ENCODE measurements around the gene ADAMTS12. TPM values are rescaled to one million over a fixed set of nuclear protein-coding genes. Genes with fewer than 3 reads are reported as not detected.

The ADAMTS12 gene
- total RNA-seq, 2 donors from 2014 or later: 0.42 to 1.1 TPM

- Histone ChIP-seq H3K4me3 (no peak overlapping the region), H3K27ac (no peak overlapping the region), H3K9me3 (no peaks in the 10 kb centered on the region), H3K27me3 (no peaks in the 10 kb centered on the region), H3K4me1 (no peaks in the 10 kb centered on the region), H3K36me3 (no peaks in the 10 kb centered on the region), H3K9ac (ENCODE audit: low read depth in 2 of 2, low read length in 2 of 2) (no peak overlapping the region)
- TF ChIP-seq, protein P1, sequence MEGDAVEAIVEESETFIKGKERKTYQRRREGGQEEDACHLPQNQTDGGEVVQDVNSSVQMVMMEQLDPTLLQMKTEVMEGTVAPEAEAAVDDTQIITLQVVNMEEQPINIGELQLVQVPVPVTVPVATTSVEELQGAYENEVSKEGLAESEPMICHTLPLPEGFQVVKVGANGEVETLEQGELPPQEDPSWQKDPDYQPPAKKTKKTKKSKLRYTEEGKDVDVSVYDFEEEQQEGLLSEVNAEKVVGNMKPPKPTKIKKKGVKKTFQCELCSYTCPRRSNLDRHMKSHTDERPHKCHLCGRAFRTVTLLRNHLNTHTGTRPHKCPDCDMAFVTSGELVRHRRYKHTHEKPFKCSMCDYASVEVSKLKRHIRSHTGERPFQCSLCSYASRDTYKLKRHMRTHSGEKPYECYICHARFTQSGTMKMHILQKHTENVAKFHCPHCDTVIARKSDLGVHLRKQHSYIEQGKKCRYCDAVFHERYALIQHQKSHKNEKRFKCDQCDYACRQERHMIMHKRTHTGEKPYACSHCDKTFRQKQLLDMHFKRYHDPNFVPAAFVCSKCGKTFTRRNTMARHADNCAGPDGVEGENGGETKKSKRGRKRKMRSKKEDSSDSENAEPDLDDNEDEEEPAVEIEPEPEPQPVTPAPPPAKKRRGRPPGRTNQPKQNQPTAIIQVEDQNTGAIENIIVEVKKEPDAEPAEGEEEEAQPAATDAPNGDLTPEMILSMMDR (IDR thresholded peaks at IDR 0.05): no peak
- intact Hi-C loops (cut with DNase I): no loop called here
- DNase-seq: no peak
Observed at GRCh38 chr5:33794550-33795181, 97.1 kb downstream of the ADAMTS12 start.

GRCh38 chr5:33793836-33794549, 97.8 kb downstream of the ADAMTS12 start:
- TF ChIP-seq, protein P1 (IDR thresholded peaks at IDR 0.05): no peak
- no peak overlapping the region for H3K4me3 ChIP-seq
- H3K9ac ChIP-seq (ENCODE audit: low read depth in 2 of 2, low read length in 2 of 2): no peak overlapping the region
- no peaks in the 10 kb centered on the region for H3K27me3 ChIP-seq
- no peaks in the 10 kb centered on the region for H3K9me3 ChIP-seq
- no peak for DNase-seq
- H3K27ac ChIP-seq: no peak overlapping the region
- intact Hi-C loops (cut with DNase I): no loop called here
- no peaks in the 10 kb centered on the region for H3K4me1 ChIP-seq
- H3K36me3 ChIP-seq: no peaks in the 10 kb centered on the region

DNA sequence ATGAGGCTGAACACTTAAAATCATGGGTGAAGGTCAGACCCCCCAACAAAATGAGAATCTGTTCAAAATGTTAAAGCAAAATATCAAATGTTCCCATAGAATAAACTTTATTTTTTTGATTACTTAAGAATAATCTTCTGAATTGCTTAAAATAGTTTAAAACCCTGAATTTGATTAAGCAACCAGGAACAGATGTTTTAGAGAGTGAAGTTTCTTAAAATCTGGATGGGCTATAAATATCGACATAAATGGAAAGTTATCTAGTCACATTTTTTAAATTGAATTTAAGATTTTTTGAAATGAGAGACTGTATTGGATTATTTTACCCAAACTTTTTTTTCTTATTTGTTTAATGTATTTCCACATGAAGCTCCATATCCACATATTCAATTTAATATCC, 98.5 kb downstream of the ADAMTS12 start:
- H3K27me3 ChIP-seq: no peaks in the 10 kb centered on the region
- no peak overlapping the region for H3K4me3 ChIP-seq
- H3K36me3 ChIP-seq: no peaks in the 10 kb centered on the region
- no peak overlapping the region for H3K9ac ChIP-seq (ENCODE audit: low read depth in 2 of 2, low read length in 2 of 2)
- no peak for DNase-seq
- H3K27ac ChIP-seq: no peak overlapping the region
- no peaks in the 10 kb centered on the region for H3K4me1 ChIP-seq
- no peaks in the 10 kb centered on the region for H3K9me3 ChIP-seq
- TF ChIP-seq, protein P1 (IDR thresholded peaks at IDR 0.05): no peak
- intact Hi-C loops (cut with DNase I): no loop called here

- TF ChIP-seq, protein P1 (IDR thresholded peaks at IDR 0.05): no peak
- H3K36me3 ChIP-seq: no peaks in the 10 kb centered on the region
- no peak for DNase-seq
- no peaks in the 10 kb centered on the region for H3K9me3 ChIP-seq
- intact Hi-C loops (cut with DNase I): no loop called here
- H3K27ac ChIP-seq: no peak overlapping the region
- no peaks in the 10 kb centered on the region for H3K4me1 ChIP-seq
- no peaks in the 10 kb centered on the region for H3K27me3 ChIP-seq
- no peak overlapping the region for H3K9ac ChIP-seq (ENCODE audit: low read depth in 2 of 2, low read length in 2 of 2)
- H3K4me3 ChIP-seq: no peak overlapping the region
Observed at GRCh38 chr5:33792559-33792958, 99.2 kb downstream of the ADAMTS12 start.

DNA sequence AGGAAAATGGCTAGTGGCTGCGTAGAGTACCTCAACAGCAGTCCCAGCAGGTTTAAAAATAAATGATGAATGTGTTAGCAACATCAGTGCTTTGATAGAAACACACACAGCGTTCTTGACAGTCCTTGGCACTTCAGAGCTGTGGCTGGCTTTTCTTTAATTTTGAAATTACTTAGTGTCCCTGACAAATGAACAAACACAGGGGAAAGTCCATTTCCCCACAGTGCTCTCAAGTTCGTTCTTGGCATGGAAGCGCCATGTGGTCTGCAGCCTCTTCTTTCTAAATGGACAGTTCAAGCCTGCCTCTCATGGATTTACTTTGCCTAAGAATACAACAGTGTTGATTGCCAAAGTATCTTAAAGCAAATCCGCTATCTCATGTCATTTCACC, 102.2 kb downstream of the ADAMTS12 start:
- no peak for DNase-seq
- H3K9me3 ChIP-seq: no peaks in the 10 kb centered on the region
- intact Hi-C loops (cut with DNase I): no loop called here
- H3K4me3 ChIP-seq: no peak overlapping the region
- no peaks in the 10 kb centered on the region for H3K4me1 ChIP-seq
- H3K9ac ChIP-seq (ENCODE audit: low read depth in 2 of 2, low read length in 2 of 2): no peak overlapping the region
- TF ChIP-seq, protein P1 (IDR thresholded peaks at IDR 0.05): no peak
- no peaks in the 10 kb centered on the region for H3K27me3 ChIP-seq
- no peak overlapping the region for H3K27ac ChIP-seq
- H3K36me3 ChIP-seq: no peaks in the 10 kb centered on the region
